ENCODE measurements around the gene TBC1D24.
A peak's percentile ranks its signal among the peaks of the same experiment; 100 is the strongest.

The TBC1D24 gene

DNA sequence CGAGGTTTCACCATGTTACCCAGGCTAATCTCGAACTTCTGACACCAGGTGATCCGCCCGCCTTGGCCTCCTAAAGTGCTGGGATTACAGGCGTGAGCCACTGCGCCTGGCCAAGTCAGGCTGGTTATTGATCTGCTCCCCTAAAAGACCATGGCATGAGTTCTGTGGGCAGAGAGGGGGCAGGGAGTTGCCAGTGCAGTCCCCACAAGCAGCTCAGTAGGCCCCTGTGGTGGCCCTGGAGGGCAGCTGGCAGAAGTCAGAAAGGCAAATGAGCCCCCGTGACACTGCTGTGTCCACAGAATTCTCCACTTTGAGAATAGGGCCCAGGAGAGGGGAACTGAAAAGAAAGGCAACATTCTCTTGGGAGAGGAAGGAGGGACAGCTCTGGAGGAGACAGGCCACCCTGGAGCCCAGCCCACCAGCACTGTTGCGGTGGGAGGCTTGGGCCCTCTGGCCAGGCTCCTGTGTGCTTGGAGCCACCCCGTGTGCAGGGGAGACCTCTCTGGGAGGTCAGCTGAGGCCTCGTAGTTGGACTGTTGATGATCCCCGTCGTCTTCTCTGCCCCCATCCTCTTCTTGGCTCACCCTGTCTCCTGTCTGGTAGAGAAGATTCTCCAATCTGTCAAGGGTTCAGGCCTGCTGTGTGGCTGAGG lies 43.2 kb downstream of the TBC1D24 start:
- no peak for DNase-seq (ENCODE audit: low spot score)

- DNase-seq (ENCODE audit: low spot score) = no peak
Measured at GRCh38 chr16:2518823-2519710, 44.1 kb downstream of the TBC1D24 start.

DNA sequence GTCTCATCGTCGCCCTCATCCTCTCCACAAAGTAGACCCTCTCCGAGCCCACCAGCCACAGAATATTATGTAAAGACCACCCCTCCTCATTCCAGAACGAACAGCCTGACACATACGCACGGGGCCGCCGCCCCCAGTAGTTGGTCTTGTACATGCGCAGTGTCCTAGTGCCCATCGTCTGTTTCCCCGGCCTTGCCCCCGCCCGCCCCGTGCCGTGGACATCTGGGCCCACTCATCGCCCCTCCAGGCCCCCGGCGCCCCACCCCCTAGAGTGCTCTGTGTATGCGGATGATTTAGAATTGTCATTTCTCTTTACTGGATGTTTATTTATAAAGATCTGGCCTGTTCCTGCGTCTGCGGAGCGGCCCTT lies 44.8 kb downstream of the TBC1D24 start:
- DNase-seq (ENCODE audit: low spot score) = no peak

- DNase-seq (ENCODE audit: low spot score) = peak; percentile 93
Measured at GRCh38 chr16:2520097-2520783, 45.3 kb downstream of the TBC1D24 start, which contains the start of gene AMDHD2. Gene AMDHD2, plus strand, starts transcription at chr16:2520371. Its CDS starts 88 bp downstream, at chr16:2520459.

- DNase-seq (ENCODE audit: low spot score) = no peak
Measured at GRCh38 chr16:2520784-2521531, 46.0 kb downstream of the TBC1D24 start.

GRCh38 chr16:2523801-2524231 lies 48.9 kb downstream of the TBC1D24 start:
- no peak for DNase-seq (ENCODE audit: low spot score)

DNA sequence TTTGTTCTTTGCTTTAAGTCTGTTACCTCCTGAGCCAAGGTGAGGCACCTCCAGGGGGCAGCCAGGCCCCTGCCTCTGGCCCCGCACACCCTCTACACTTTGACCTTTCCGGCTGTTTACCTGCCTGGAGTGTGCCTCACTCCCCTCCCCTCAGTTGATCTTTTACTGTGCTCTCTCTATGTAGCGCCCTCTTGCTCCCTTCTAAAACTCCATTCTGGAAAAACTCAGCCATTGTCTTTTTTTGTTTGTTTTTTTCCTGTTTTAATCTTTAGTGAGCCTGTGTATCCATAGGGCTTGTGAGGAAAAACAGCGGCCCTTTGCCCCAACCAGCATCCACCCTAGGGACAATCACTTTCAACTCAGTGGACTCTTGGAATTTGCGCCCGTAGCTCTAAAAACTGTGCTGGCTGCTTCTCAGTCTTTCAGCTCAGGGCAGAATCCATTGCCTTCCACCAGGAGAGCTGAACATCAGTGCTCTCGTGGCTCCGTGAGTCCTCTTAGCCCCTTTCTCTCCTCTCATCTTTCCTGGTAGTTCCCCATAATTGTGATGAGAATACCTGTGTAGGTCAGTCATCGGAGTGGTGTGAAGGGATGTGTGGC lies 49.5 kb downstream of the TBC1D24 start:
- no peak for DNase-seq (ENCODE audit: low spot score)

- DNase-seq (ENCODE audit: low spot score) = no peak
Measured at GRCh38 chr16:2526135-2526534, 51.2 kb downstream of the TBC1D24 start.

DNA sequence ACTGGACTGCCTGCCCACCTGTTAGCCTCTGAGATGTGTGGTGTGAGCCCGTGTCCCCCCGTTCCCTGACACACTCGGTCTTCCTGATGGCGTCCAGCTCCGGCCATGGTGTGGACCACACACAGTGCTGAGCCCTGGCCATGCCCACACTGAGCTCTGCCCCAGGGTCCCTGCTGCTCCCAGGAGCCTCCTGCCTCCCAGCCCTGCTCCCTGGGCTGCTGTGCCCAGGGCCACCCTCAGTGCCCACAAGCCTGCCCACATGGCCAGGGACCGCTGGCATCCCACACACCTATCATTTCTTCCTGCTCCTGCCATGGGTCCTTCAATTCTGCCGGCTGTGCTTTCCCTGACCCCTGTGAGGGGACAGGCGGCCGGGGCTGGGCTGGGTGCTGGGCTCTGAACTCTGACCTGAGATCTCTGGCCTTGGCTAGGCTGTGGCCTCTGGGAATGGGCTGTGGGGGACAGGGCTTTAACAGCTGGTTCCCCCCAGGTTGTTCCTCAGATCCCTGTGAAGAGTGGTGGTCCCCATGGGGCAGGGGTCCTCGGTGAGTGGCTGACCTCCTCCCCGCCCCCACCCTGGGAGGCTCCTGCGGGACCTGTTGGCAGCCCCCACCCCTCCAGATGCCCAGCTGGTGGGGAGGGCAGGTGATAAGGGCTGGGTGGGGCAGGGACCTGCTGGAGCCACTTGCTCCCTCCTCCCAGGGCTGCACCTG lies 52.3 kb downstream of the TBC1D24 start:
- no peak for DNase-seq (ENCODE audit: low spot score)

GRCh38 chr16:2527784-2528100 lies 52.8 kb downstream of the TBC1D24 start:
- DNase-seq (ENCODE audit: low spot score) = no peak

- no peak for DNase-seq (ENCODE audit: low spot score)
Measured at GRCh38 chr16:2528161-2529060, 53.5 kb downstream of the TBC1D24 start.

- no peak for DNase-seq (ENCODE audit: low spot score)
Measured at GRCh38 chr16:2529061-2529931, 54.4 kb downstream of the TBC1D24 start.

- DNase-seq (ENCODE audit: low spot score) = no peak
Measured at GRCh38 chr16:2529961-2530628, 55.2 kb downstream of the TBC1D24 start.

DNA sequence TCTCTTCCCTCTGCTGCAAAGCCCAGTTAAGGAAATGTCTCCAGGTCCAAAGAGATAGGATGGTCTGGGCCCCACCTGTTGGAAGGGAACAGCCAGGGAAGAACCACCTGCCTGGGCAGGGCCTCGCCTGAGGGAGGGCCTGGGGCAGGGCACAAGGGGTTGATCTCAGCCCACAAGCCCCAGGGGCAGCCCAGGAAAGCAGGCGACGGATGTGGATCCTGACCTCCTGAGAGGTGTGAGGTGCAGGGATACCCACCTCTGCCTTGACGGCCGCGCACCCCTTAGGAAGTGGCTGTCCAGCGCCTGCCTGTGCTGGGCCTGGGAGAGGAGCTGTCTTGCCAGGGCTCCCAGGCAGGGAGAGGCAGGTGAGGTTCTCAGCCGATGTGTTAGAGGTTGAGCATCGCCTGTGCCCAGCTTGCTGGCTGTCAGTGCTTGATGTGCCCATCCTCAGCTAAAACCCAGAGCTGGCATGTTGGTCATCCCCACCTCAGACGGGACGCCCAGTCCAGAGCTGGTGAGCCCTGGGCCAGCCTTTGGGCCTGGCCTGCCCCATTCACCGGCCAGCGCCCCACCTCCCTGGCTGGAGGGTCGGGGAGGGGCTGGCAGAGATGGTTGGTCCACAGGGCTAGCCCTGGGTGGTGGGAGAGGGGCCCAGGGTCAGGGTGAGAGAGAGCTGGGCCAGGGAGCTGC lies 55.8 kb downstream of the TBC1D24 start:
- DNase-seq (ENCODE audit: low spot score) = no peak

DNA sequence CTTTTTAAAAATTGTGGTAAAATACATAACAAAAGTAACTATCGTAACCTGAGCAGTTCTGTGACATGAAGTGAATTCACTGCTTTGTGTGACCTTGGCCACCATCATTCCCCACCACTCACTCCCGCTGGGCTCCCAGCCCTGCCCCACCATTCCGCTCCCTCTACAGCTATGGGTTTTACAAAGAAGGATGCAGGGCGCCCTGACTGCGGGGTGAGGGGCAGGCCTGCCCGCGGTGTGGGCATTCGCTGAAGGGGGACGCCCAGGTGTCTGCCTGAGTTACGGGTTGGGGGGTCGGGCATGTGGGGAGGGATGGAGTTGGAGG lies 56.4 kb downstream of the TBC1D24 start, which contains the start of gene CEMP1:
CEMP1 (minus strand) TSS at position 38 of the 325 bp plus-strand sequence. CDS start 335 bp downstream, outside the sequence.
- DNase-seq (ENCODE audit: low spot score) = no peak

GRCh38 chr16:2531696-2532493 lies 57.0 kb downstream of the TBC1D24 start:
- DNase-seq (ENCODE audit: low spot score) = peak; percentile 98

Measured in hematopoietic multipotent progenitor cell treated with erythropoietin and hydrocortisone succinate and interleukin-3 and kit ligand, for 15 days (in vitro differentiated cells).